ENCODE results near the gene TMEM258. TPM values are rescaled to one million over a fixed set of nuclear protein-coding genes. Genes with fewer than 3 reads are reported as not detected.

The TMEM258 gene
- total and polyA plus RNA-seq, 4 donors = 43.9 to 229 (median 163) TPM

- Histone ChIP-seq H3K27ac (ENCODE audit: low read depth in 1 of 2, low read length in 1 of 2) (no peak overlapping the region), H3K9ac (ENCODE audit: insufficient read depth in 1 of 2, low read length in 2 of 2) (no peak overlapping the region), H3K4me1 (ENCODE audit: control insufficient read depth in 5 of 5, insufficient read depth in 5 of 5, low read length in 5 of 5) (peaks cover 0 to 5% (median 0%) of the 10 kb centered on the region in 5 donors), H3K36me3 (ENCODE audit: control insufficient read depth in 4 of 4, insufficient read depth in 4 of 4, low read length in 4 of 4) (peaks cover 0 to 6% (median 3%) of the 10 kb centered on the region in 4 donors), H3K27me3 (ENCODE audit: control insufficient read depth in 3 of 3, insufficient read depth in 3 of 3, low read length in 2 of 3) (no peaks in the 10 kb centered on the region), H3K9me3 (ENCODE audit: control insufficient read depth in 4 of 4, insufficient read depth in 3 of 4, low read length in 3 of 4) (no peaks in the 10 kb centered on the region), H3K4me3 (no peak overlapping the region)
- DNase-seq (no peak), ATAC-seq (ENCODE audit: insufficient read depth, low FRiP score) (no peak)
- 29 to 50% methylated on average over 60 to 67 of the region's 67 CpGs for WGBS, 2 donors
- no peak for TF ChIP-seq CTCF (IDR thresholded peaks at IDR 0.05; ENCODE audit: control extremely low read depth, extremely low read depth)
These were observed 14.9 kb downstream of the TMEM258 start for GRCh38 chr11:61777234-61778090.

GRCh38 chr11:61776561-61777075 is 15.8 kb downstream of the TMEM258 start:
- H3K4me1 ChIP-seq (ENCODE audit: control insufficient read depth in 5 of 5, insufficient read depth in 5 of 5, low read length in 5 of 5) = peaks cover 0 to 10% (median under 1%) of the 10 kb centered on the region in 5 donors
- H3K36me3 ChIP-seq (ENCODE audit: control insufficient read depth in 4 of 4, insufficient read depth in 4 of 4, low read length in 4 of 4) = peaks cover 0 to 6% (median 2%) of the 10 kb centered on the region in 4 donors
- H3K27me3 ChIP-seq (ENCODE audit: control insufficient read depth in 3 of 3, insufficient read depth in 3 of 3, low read length in 2 of 3) = no peaks in the 10 kb centered on the region
- no peaks in the 10 kb centered on the region for H3K9me3 ChIP-seq (ENCODE audit: control insufficient read depth in 4 of 4, insufficient read depth in 3 of 4, low read length in 3 of 4)
- no peak overlapping the region for H3K9ac ChIP-seq (ENCODE audit: insufficient read depth in 1 of 2, low read length in 2 of 2)
- TF ChIP-seq CTCF (IDR thresholded peaks at IDR 0.05; ENCODE audit: control extremely low read depth, extremely low read depth) = peak; percentile 13
- H3K27ac ChIP-seq (ENCODE audit: low read depth in 1 of 2, low read length in 1 of 2) = no peak overlapping the region
- no peak for ATAC-seq (ENCODE audit: insufficient read depth, low FRiP score)
- 72 to 74% methylated on average over 9 of the region's 9 CpGs for WGBS, 2 donors
- peak in 1 of 3 donors; percentile 39 for DNase-seq
- no peak overlapping the region for H3K4me3 ChIP-seq

GRCh38 chr11:61775606-61776554 is 16.5 kb downstream of the TMEM258 start:
- Histone ChIP-seq H3K36me3 (ENCODE audit: control insufficient read depth in 4 of 4, insufficient read depth in 4 of 4, low read length in 4 of 4) (peaks cover 0 to 6% (median 2%) of the 10 kb centered on the region in 4 donors), H3K9me3 (ENCODE audit: control insufficient read depth in 4 of 4, insufficient read depth in 3 of 4, low read length in 3 of 4) (no peaks in the 10 kb centered on the region), H3K4me1 (ENCODE audit: control insufficient read depth in 5 of 5, insufficient read depth in 5 of 5, low read length in 5 of 5) (peaks cover 0 to 10% (median 3%) of the 10 kb centered on the region in 5 donors), H3K9ac (ENCODE audit: insufficient read depth in 1 of 2, low read length in 2 of 2) (no peak overlapping the region), H3K4me3 (no peak overlapping the region), H3K27ac (ENCODE audit: low read depth in 1 of 2, low read length in 1 of 2) (no peak overlapping the region), H3K27me3 (ENCODE audit: control insufficient read depth in 3 of 3, insufficient read depth in 3 of 3, low read length in 2 of 3) (no peaks in the 10 kb centered on the region)
- 82 to 93% methylated on average over 20 of the region's 20 CpGs for WGBS, 2 donors
- DNase-seq (no peak), ATAC-seq (ENCODE audit: insufficient read depth, low FRiP score) (no peak)
- no peak for TF ChIP-seq CTCF (IDR thresholded peaks at IDR 0.05; ENCODE audit: control extremely low read depth, extremely low read depth)
